K562 (cell line): ENCODE data around the gene KPTN. TPM values are rescaled to one million over a fixed set of nuclear protein-coding genes. Genes with fewer than 3 reads are reported as not detected.

Experiments
- ATAC-seq: fragments of 200-7000 bp; cut with Tn5 transposase; 3 replicates; pipeline ENCODE4 v1.9.1; 2020; ENCODE audit warnings: moderate library complexity
- BruUV-seq: library from RNA; stranded (reverse); fragments of 400-500 nt; replicated peaks from 2 replicates; lab custom pipeline; 2021; lab: Mats Ljungman, UMichigan
- CTCF ChIA-PET: fragments of 300-600 bp; formaldehyde crosslinking; extraction: SDS; loops from one replicate; lab custom pipeline; 2021; ENCODE audit warnings: low intra/inter-chr PET ratio; lab: Yijun Ruan, JAX
- POLR2A ChIA-PET: fragments of 300-600, 350-650 bp; sonication (Branson Sonifier 250); formaldehyde crosslinking; extraction: SDS; loops from one replicate; lab custom pipeline; 2021; ENCODE audit warnings: antibody characterized with exemption, inconsistent platforms; lab: Yijun Ruan, JAX
- DNase-seq, 4 experiments: peaks; one replicate each; pipeline versions ENCODE4 v3.0.0 to v3.0.0-alpha.2; 2011 to 2018; ENCODE audit warnings: low spot score in 3 of 4, mixed read lengths in 3 of 4; ENCODE audit errors: extremely low read depth in 1 of 4
- FAIRE-seq: peaks from 2 replicates; lab custom pipeline; 2011; peaks lifted over from hg19 to GRCh38; lab: Jason Lieb, UNC
- H2AFZ ChIP-seq: 2 replicates; pipeline ENCODE4 v1.6.0; 2011; ENCODE audit warnings: low read depth, low read length, control low read depth, inconsistent platforms
- H3K27ac ChIP-seq: fragments of 200-600 bp; 3 replicates; pipeline ENCODE4 v1.8.0; 2011; ENCODE audit warnings: low read depth, mild to moderate bottlenecking, control low read depth, inconsistent platforms, low read length, moderate library complexity, mixed read lengths; ENCODE audit errors: extremely low read depth
- H3K27me3 ChIP-seq, 2 experiments: fragments of 300-600 bp in 1 of 2; 2 replicates in 1 of 2; 3 replicates in 1 of 2; pipeline versions ENCODE4 v1.6.0 to v1.8.0; 2011; ENCODE audit warnings: inconsistent platforms in 2 of 2, low read length in 2 of 2, mild to moderate bottlenecking in 1 of 2, mixed read lengths in 1 of 2, moderate library complexity in 1 of 2; ENCODE audit not compliant: control insufficient read depth in 2 of 2, insufficient read depth in 2 of 2
- H3K36me3 ChIP-seq: fragments of 300-600 bp; 3 replicates; pipeline ENCODE4 v1.8.0; 2011; ENCODE audit warnings: mild to moderate bottlenecking, low read length, inconsistent platforms; ENCODE audit not compliant: control insufficient read depth, insufficient read depth
- H3K4me1 ChIP-seq, 2 experiments: fragments of 200-600 bp in 1 of 2; replicated peaks in 1 of 2; 2 replicates in 1 of 2; 3 replicates in 1 of 2; pipeline versions ENCODE4 v1.5.1 to v1.8.0; 2011; ENCODE audit warnings: inconsistent platforms in 2 of 2, low read length in 2 of 2, mild to moderate bottlenecking in 1 of 2, mixed read lengths in 1 of 2, moderate library complexity in 1 of 2; ENCODE audit not compliant: control insufficient read depth in 2 of 2, insufficient read depth in 2 of 2
- H3K4me2 ChIP-seq: 2 replicates; pipeline ENCODE4 v1.6.1; 2011; ENCODE audit warnings: low read length, control low read depth, inconsistent platforms, mixed read lengths; ENCODE audit not compliant: insufficient read depth
- H3K4me3 ChIP-seq: fragments of 200-600 bp; sonication (generic), shearing (Covaris generic); 2 replicates; pipeline ENCODE4 v1.5.1; 2016; ENCODE audit warnings: control low read depth, inconsistent platforms
- H3K79me2 ChIP-seq: fragments of 200-600 bp; 3 replicates; pipeline ENCODE4 v1.8.0; 2011; ENCODE audit warnings: low read length, inconsistent platforms; ENCODE audit not compliant: control insufficient read depth, insufficient read depth
- H3K9ac ChIP-seq, 2 experiments: 2 replicates each; pipeline versions ENCODE4 v1.6.0 to v1.6.1; 2011; ENCODE audit warnings: low read depth in 2 of 2, low read length in 2 of 2, control low read depth in 1 of 2, inconsistent platforms in 1 of 2, mild to moderate bottlenecking in 1 of 2, mixed read lengths in 1 of 2; ENCODE audit not compliant: insufficient read depth in 1 of 2
- H3K9me1 ChIP-seq: one replicate; pipeline ENCODE4 v1.6.0; 2011; ENCODE audit warnings: inconsistent platforms, mild to moderate bottlenecking, low read length, moderate library complexity; ENCODE audit not compliant: control insufficient read depth, insufficient read depth
- H3K9me3 ChIP-seq: replicated peaks from 2 replicates; pipeline ENCODE4 v1.5.1; 2011; ENCODE audit warnings: low read depth, low read length, inconsistent platforms; ENCODE audit not compliant: control insufficient read depth, insufficient read depth
- H4K20me1 ChIP-seq: replicated peaks from 2 replicates; pipeline ENCODE4 v1.6.1; 2011; ENCODE audit warnings: low read length, inconsistent platforms, mixed read lengths; ENCODE audit not compliant: control insufficient read depth, insufficient read depth
- DIDO1 ChIP-seq: fragments of 450-650 bp; IDR thresholded peaks from 2 replicates; pipeline ENCODE4 v1.6.1; 2016; ENCODE audit warnings: low read depth, missing biosample characterization, missing genetic modification characterization
- PHF21A ChIP-seq: fragments of 450-650 bp; IDR thresholded peaks from 2 replicates; pipeline ENCODE4 v1.6.1; 2017; ENCODE audit warnings: low read depth, borderline replicate concordance
- POLR3G ChIP-seq: IDR thresholded peaks from 2 replicates; pipeline ENCODE4 v1.6.1; 2011; ENCODE audit not compliant: insufficient read length, insufficient replicate concordance; ENCODE audit errors: extremely low read depth
- ZNF644 ChIP-seq: fragments of 200-800 bp; sonication (Bioruptor generic); IDR thresholded peaks from 2 replicates; pipeline ENCODE4 v1.6.1; 2016; ENCODE audit warnings: low read depth, missing genetic modification characterization, missing compliant biosample characterization
- WGBS: fragments of 100-300 bp; shearing (Covaris generic); methylation state at CpG from one replicate; pipeline ENCODE4 v1.1.6; 2016; ENCODE audit warnings: low coverage, mixed read lengths; ENCODE audit not compliant: insufficient coverage; ENCODE audit errors: missing lambda C conversion rate; 5-methylcytosine and 5-hydroxymethylcytosine counted together
- in situ Hi-C: fragments of 300-500 bp; cut with MboI; formaldehyde crosslinking; loops from 4 replicates; pipeline ENCODE4 v1.15.0; 2018; ENCODE audit warnings: inconsistent platforms, mixed read lengths
- intact Hi-C: fragments of 100-400 bp; cut with micrococcal nuclease; formaldehyde crosslinking; loops from 2 replicates; pipeline ENCODE4 v1.14.2; 2022
- polyA plus RNA-seq, 8 experiments: library from polyadenylated mRNA; depleted of rRNA in 4 of 8; stranded (reverse) in 5 of 8; unstranded in 3 of 8; fragments of >200 nt; fragmentation: Nextera tagmentation in 2 of 8; fragmentation: Illumina TruSeq in 1 of 8; extraction: Ambion mirVana in 2 of 8; extraction: Trizol in 1 of 8; gene quantifications; 2 replicates each; pipeline versions ENCODE4 v1.2.1 to v1.2.3, GENCODE V29; 2011 to 2014; ENCODE audit warnings: inconsistent platforms in 1 of 8, missing spikeins in 1 of 8
- total RNA-seq, 7 experiments: library from RNA; depleted of rRNA in 6 of 7; stranded (reverse); fragments of >200 nt in 6 of 7; fragmentation: Illumina TruSeq in 2 of 7; extraction: Trizol in 2 of 7; gene quantifications; 2 replicates each; pipeline versions ENCODE4 v1.2.1 to v1.2.3, GENCODE V29; 2011 to 2021; ENCODE audit warnings: low replicate concordance in 1 of 7
- TF ChIP-seq, protein P1 (sequence below): fragments of 450-650 bp; formaldehyde crosslinking; IDR thresholded peaks from 2 replicates; pipeline ENCODE4 v1.4.0; 2020; ENCODE audit warnings: mild to moderate bottlenecking, moderate library complexity
- TF ChIP-seq, protein P2 (sequence below), 2 experiments: fragments of 450-650 bp; IDR thresholded peaks; 2 replicates each; pipeline ENCODE4 v1.6.1; 2016

KPTN gene
- total and polyA plus RNA-seq, 9 of the 15 experiments (the other 6 are each of a cell fraction or from before 2014, with no cell fraction given): 0.56 to 18.2 (median 8.5) TPM

DNA sequence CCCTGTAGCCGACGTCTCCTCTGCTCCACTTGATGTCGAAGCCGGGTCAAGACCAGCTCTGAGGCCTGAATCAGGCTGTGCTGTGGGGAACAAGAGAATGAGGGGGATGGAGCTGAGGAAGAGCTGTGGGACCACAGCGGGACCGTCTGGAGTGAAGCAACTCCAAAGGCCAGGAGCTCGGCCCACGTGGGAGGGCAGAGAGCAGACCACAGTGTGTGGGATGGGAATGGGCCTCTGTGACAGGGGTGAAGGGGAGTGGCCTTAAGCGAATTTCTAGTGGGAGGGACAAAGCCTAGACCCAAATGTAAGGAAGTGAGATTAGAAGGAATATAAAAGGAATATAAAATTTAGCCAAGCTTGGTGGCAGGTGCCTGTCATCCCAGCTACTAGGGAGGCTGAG, 8.6 kb downstream of the KPTN start:
- Histone ChIP-seq H4K20me1 (peaks cover 4% of the 10 kb centered on the region; the same call in 1 of the 2 replicates), H3K79me2 (no peaks in the 10 kb centered on the region), H3K4me1 (peaks cover 8 to 42% of the 10 kb centered on the region in 2 experiments; a peak in 4 of 5 replicates), H3K4me2 (no peak overlapping the region), H3K36me3 (no peaks in the 10 kb centered on the region), H3K4me3 (no peak overlapping the region)
- no TSS peak for BruUV-seq
- CTCF ChIA-PET: no interaction called here
- no peak for ATAC-seq
- no peak for TF ChIP-seq DIDO1
- TF ChIP-seq, protein P1, sequence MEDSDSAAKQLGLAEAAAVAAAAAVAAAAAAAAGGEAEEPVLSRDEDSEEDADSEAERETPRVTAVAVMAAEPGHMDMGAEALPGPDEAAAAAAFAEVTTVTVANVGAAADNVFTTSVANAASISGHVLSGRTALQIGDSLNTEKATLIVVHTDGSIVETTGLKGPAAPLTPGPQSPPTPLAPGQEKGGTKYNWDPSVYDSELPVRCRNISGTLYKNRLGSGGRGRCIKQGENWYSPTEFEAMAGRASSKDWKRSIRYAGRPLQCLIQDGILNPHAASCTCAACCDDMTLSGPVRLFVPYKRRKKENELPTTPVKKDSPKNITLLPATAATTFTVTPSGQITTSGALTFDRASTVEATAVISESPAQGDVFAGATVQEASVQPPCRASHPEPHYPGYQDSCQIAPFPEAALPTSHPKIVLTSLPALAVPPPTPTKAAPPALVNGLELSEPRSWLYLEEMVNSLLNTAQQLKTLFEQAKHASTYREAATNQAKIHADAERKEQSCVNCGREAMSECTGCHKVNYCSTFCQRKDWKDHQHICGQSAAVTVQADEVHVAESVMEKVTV (CRISPR knock-in tag): no peak
- TF ChIP-seq, all 486 proteins: peak for 0
- FAIRE-seq (no peak), DNase-seq (no peak)
- no peak overlapping the region for H2AFZ ChIP-seq
- in situ Hi-C loops (no loop called here), intact Hi-C loops (no loop called here)
- H3K9ac ChIP-seq: 0 out of 4 replicates have a peak overlapping the region, but pooled peaks of 1 of the 2 experiments have one; percentile 43
- H3K27ac ChIP-seq: no peak overlapping the region
- WGBS: 21% methylated on average over 9 of the region's 9 CpGs
- peaks cover 3% of the 10 kb centered on the region in 2 experiments; a peak in 3 of 5 replicates for H3K27me3 ChIP-seq
- POLR2A ChIA-PET: interaction anchor here (0.6 kb wide), 2 partner anchors 34 to 928 kb away, joined by 4 read pairs; no protein-coding TSS in a partner anchor
- H3K9me3 ChIP-seq: no peaks in the 10 kb centered on the region
- no peaks in the 10 kb centered on the region for H3K9me1 ChIP-seq

DNA sequence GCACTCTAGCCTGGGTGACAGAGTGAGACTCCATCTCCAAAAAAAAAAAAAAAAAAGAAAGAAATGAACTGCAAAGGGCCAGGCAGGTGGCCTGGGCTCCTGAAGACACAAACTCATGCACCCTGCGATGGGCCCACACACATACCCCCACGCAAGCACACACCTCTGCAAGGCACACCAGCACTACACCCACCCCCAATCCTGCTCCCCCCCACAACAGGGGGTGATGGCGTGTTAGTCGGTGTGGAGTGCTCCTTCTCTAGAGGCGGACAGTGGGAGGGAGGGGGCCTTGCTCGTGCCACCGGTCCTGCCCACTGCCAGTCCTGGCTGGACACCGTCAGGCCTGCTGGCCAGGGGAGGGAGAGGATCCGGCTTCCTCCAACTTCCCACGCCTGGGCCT, 10.7 kb downstream of the KPTN start:
- in situ Hi-C loops: no loop called here
- BruUV-seq: no TSS peak
- POLR2A ChIA-PET: interaction anchor here (0.7 to 1.5 kb wide), 2 partner anchors 10 to 98 kb away, joined by 3 to 4 read pairs; partner anchors contain the start of gene KPTN
- TF ChIP-seq PHF21A (no peak), ZNF644 (tag) (no peak), POLR3G (no peak)
- TF ChIP-seq, protein P2, sequence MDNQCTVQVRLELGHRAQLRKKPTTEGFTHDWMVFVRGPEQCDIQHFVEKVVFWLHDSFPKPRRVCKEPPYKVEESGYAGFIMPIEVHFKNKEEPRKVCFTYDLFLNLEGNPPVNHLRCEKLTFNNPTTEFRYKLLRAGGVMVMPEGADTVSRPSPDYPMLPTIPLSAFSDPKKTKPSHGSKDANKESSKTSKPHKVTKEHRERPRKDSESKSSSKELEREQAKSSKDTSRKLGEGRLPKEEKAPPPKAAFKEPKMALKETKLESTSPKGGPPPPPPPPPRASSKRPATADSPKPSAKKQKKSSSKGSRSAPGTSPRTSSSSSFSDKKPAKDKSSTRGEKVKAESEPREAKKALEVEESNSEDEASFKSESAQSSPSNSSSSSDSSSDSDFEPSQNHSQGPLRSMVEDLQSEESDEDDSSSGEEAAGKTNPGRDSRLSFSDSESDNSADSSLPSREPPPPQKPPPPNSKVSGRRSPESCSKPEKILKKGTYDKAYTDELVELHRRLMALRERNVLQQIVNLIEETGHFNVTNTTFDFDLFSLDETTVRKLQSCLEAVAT (IDR thresholded peaks at IDR 0.05): no peak

More for the DNA sequence above, 10.7 kb downstream of the KPTN start:
- intact Hi-C loops: no loop called here
- H3K79me2 ChIP-seq: no peaks in the 10 kb centered on the region
- peaks cover 11% of the 10 kb centered on the region; the same call in 1 of the 2 replicates for H4K20me1 ChIP-seq
- ATAC-seq (no peak), DNase-seq (peak in 1 of 4 experiments; percentile 10), FAIRE-seq (no peak)
- no peak overlapping the region for H2AFZ ChIP-seq
- CTCF ChIA-PET: no interaction called here
- H3K27ac ChIP-seq: no peak overlapping the region
- no peaks in the 10 kb centered on the region for H3K9me1 ChIP-seq
- H3K9ac ChIP-seq: peak overlapping the region in 1 of 2 experiments; percentile 59; a peak in 2 of 4 replicates
- WGBS: 42% methylated on average over 9 of the region's 10 CpGs
- H3K27me3 ChIP-seq: peaks cover 4 to 24% of the 10 kb centered on the region in 2 experiments; a peak in 3 of 5 replicates
- H3K9me3 ChIP-seq: no peaks in the 10 kb centered on the region
- H3K4me3 ChIP-seq: no peak overlapping the region
- H3K36me3 ChIP-seq: no peaks in the 10 kb centered on the region
- H3K4me2 ChIP-seq: no peak overlapping the region
- peaks cover 6 to 43% of the 10 kb centered on the region in 2 experiments for H3K4me1 ChIP-seq
